OCI-LY1 (cell line): ENCODE data around the gene MCF2L2.

Source experiments
- CTCF ChIP-seq: fragments of 200-600 bp; sonication (generic), shearing (Covaris generic); IDR thresholded peaks from 2 replicates; pipeline ENCODE4 v1.5.1; 2017; ENCODE audit warnings: mild to moderate bottlenecking, antibody characterized with exemption, low read length, moderate library complexity, mixed read lengths
- EZH2 ChIP-seq: fragments of 200-600 bp; sonication (generic), shearing (Covaris generic); IDR thresholded peaks from 2 replicates; pipeline ENCODE4 v1.8.0; 2017; ENCODE audit warnings: borderline replicate concordance, mixed run types, mild to moderate bottlenecking, antibody characterized with exemption, low read length, moderate library complexity, mixed read lengths

GRCh38 chr3:183224180-183224970 lies 204.0 kb downstream of the MCF2L2 start:
- TF ChIP-seq CTCF (no peak), EZH2 (no peak)
